Heart left ventricle (tissue), 16 donors: ENCODE results near the gene TRIM5. TPM values are rescaled to one million over a fixed set of nuclear protein-coding genes. Genes with fewer than 3 reads are reported as not detected.

Experiments used
- ATAC-seq, 4 donors: fragments of 200-7000 bp; cut with Tn5 transposase; one replicate each; pipeline ENCODE4 v1.9.1; 2020 to 2022; ENCODE audit warnings: moderate library complexity in 4 of 4, mild to moderate bottlenecking in 3 of 4, moderate number of reproducible peaks in 1 of 4
- DNase-seq, 5 donors: peaks; one replicate each; pipeline ENCODE4 v3.0.0-alpha.2; 2020
- H3K27ac ChIP-seq, 12 donors: fragments of 200-600 bp; sonication (generic) in 4 of 12; one replicate each; pipeline versions ENCODE4 v1.5.0 to v1.8.0; 2016 to 2022; ENCODE audit warnings: mild to moderate bottlenecking in 2 of 12
- H3K27me3 ChIP-seq, 9 donors: fragments of 200-600 bp; sonication (generic) in 2 of 9; one replicate each; pipeline versions ENCODE4 v1.5.1 to v1.8.0; 2016 to 2022; ENCODE audit warnings: mild to moderate bottlenecking in 3 of 9
- H3K36me3 ChIP-seq, 9 donors: fragments of 200-600 bp; sonication (generic) in 2 of 9; one replicate each; pipeline versions ENCODE4 v1.5.0 to v1.8.0; 2018 to 2022; ENCODE audit warnings: mild to moderate bottlenecking in 2 of 9
- H3K4me1 ChIP-seq, 12 donors: fragments of 200-600 bp; sonication (generic) in 4 of 12; one replicate each; pipeline versions ENCODE4 v1.5.0 to v1.8.0; 2016 to 2022; ENCODE audit warnings: mild to moderate bottlenecking in 3 of 12
- H3K4me3 ChIP-seq, 12 donors: fragments of 200-600 bp; sonication (generic) in 4 of 12; one replicate each; pipeline versions ENCODE4 v1.5.0 to v1.8.0; 2017 to 2022; ENCODE audit warnings: mild to moderate bottlenecking in 9 of 12, moderate library complexity in 4 of 12
- H3K9me3 ChIP-seq, 12 donors: fragments of 200-600 bp; sonication (generic) in 4 of 12; one replicate each; pipeline versions ENCODE4 v1.5.0 to v1.8.0; 2016 to 2022; ENCODE audit warnings: mild to moderate bottlenecking in 1 of 12
- POLR2A ChIP-seq, 2 donors: fragments of 450-650 bp; IDR thresholded peaks; one replicate each; pipeline ENCODE4 v1.6.1; 2017; ENCODE audit warnings: antibody characterized with exemption in 2 of 2, mild to moderate bottlenecking in 2 of 2, moderate library complexity in 2 of 2
- WGBS, 4 donors: extraction: QIAGEN DNeasy Blood & Tissue Kit in 2 of 4; methylation state at CpG; one replicate each; pipeline versions ENCODE4 v1.1.5 to v1.1.7; 2013 to 2018; 5-methylcytosine and 5-hydroxymethylcytosine counted together
- intact Hi-C, 10 donors: fragments of 100-400 bp; cut with DNase I; formaldehyde crosslinking; loops; one replicate each; pipeline versions ENCODE4 v1.11.1 to v1.14.2; 2022
- polyA plus RNA-seq, 2 donors: library from polyadenylated mRNA; stranded (reverse); fragments of 200-250 nt; gene quantifications; one replicate each; pipeline ENCODE4 v1.2.3, GENCODE V29; 2013
- total RNA-seq, 9 donors: library from RNA; depleted of rRNA in 2 of 9; stranded (reverse); fragments of >200 nt in 2 of 9; fragmentation: NEBNext Ultra II Directional in 3 of 9; extraction: Animal tissue kit (Norgen Biotek cat#: 25700) in 3 of 9; gene quantifications; one replicate each; pipeline versions ENCODE4 v1.1.0 to v1.2.4, GENCODE V29; 2016 to 2023
- TF ChIP-seq, protein P1 (sequence below), 12 donors: fragments of 200-600 bp; sonication (generic) in 4 of 12; IDR thresholded peaks; one replicate each; pipeline versions ENCODE4 v1.5.0 to v1.8.0; 2018 to 2022; ENCODE audit warnings: antibody characterized with exemption in 12 of 12, mild to moderate bottlenecking in 5 of 12
- donor health status: ischemic (EF 13 %, LVEDD 7.1; RV severe dilation, severe dysfunction).
- donor health status: healthy with polysubstance abuse.
- donor health status: DM: no; HTN: yes; CAD: no.
- donor health status: DM: no; HTN: no; CAD: no.
- donor health status: ischemic (EF 25% LVEDD 6.9; RV normal size, moderate dysfunction).
- donor health status: ischemic (EF 25% LVEDD 5.7; RV mildly dilated, moderate dysfunction).
- donor health status: healthy.
- donor health status: DM: yes; HTN: yes; CAD: no.
- donor health status: ischemic (EF 35%, LVEDD 5.7; RV mildly dilated, moderate dysfunction).
- donor health status: nonischemic (EF 11% LVEDD 7.7; RV severe dilation, severe dysfunction).
- donor health status: DM: yes; HTN: yes; CAD: no.
- donor health status: PGD.
- donor health status: ischemic (EF 29% LVEDD 5.4; RV normal size, mild dysfunction).
- donor health status: nonischemic (EF 23%, LVEDD 6.1; RV moderate dilation, normal function).

Gene TRIM5
- total and polyA plus RNA-seq, 11 donors, result 4.7 to 15.9 (median 8.2) TPM

GRCh38 chr11:5712507-5712906 is 27.6 kb upstream of the TRIM5 start:
- Histone ChIP-seq H3K27me3 (no peaks in the 10 kb centered on the region), H3K4me1 (no peaks in the 10 kb centered on the region), H3K4me3 (no peak overlapping the region), H3K36me3 (peaks cover 0 to 47% (median 22%) of the 10 kb centered on the region in 9 donors), H3K27ac (no peak overlapping the region), H3K9me3 (peaks cover 0 to 9% (median 0%) of the 10 kb centered on the region in 12 donors)
- ATAC-seq, result no peak
- intact Hi-C loops, result no loop called here
- WGBS, 4 donors, result 80 to 94% (median 87%) methylated on average over 1 of the region's 1 CpG
- TF ChIP-seq, protein P1, sequence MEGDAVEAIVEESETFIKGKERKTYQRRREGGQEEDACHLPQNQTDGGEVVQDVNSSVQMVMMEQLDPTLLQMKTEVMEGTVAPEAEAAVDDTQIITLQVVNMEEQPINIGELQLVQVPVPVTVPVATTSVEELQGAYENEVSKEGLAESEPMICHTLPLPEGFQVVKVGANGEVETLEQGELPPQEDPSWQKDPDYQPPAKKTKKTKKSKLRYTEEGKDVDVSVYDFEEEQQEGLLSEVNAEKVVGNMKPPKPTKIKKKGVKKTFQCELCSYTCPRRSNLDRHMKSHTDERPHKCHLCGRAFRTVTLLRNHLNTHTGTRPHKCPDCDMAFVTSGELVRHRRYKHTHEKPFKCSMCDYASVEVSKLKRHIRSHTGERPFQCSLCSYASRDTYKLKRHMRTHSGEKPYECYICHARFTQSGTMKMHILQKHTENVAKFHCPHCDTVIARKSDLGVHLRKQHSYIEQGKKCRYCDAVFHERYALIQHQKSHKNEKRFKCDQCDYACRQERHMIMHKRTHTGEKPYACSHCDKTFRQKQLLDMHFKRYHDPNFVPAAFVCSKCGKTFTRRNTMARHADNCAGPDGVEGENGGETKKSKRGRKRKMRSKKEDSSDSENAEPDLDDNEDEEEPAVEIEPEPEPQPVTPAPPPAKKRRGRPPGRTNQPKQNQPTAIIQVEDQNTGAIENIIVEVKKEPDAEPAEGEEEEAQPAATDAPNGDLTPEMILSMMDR (IDR thresholded peaks at IDR 0.05), result peak in 10 of 12 donors; percentile 12 to 35 (median 21)
- no peak for TF ChIP-seq POLR2A (IDR thresholded peaks at IDR 0.05)
- no peak for DNase-seq

GRCh38 chr11:5705688-5706087 is 20.8 kb upstream of the TRIM5 start:
- 82 to 96% (median 93%) methylated on average over 4 of the region's 4 CpGs for WGBS, 4 donors
- H3K27ac ChIP-seq, result no peak overlapping the region
- H3K36me3 ChIP-seq, result peaks cover 0 to 99% (median 77%) of the 10 kb centered on the region in 9 donors

DNA sequence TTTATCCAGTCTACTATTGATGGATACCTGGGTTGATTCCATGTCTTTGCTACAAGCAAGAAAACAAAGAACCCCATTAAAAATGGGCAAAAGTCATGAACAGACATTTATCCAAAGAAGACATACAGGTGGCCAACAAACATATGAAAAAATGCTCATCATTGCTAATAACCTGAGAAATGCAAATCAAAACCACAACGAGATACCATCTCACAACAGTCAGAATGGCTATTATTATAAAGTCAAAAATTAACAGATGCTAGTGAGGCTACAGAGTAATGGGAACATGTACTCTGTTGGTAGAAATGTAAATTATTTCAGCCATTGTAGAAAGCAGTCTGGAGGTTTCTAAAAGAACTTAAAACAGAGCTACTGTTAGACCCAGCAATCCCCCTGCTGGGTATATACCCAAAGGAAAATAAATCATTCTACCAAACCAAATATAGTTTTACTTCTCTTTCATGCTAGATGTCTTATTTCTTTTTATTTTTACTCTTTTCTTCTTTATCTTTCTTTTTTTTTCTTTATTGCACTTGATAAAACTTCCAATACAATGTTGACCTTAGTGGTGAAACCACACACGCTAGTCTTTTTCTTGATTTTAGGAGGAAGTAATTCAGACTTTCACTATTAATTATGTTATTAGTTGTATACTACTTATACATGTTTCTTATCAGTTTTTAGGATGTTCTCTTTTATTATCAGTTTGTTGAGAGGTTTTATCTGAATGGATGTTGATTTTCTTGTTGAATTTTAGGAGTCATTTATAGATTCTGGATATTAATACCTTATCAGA is 19.1 kb upstream of the TRIM5 start:
- Histone ChIP-seq H3K4me1 (peaks cover 0 to 4% (median 0%) of the 10 kb centered on the region in 12 donors), H3K9me3 (no peaks in the 10 kb centered on the region), H3K27ac (no peak overlapping the region), H3K36me3 (peaks cover 0 to 96% (median 71%) of the 10 kb centered on the region in 9 donors), H3K4me3 (no peak overlapping the region), H3K27me3 (no peaks in the 10 kb centered on the region)
- DNase-seq (no peak), ATAC-seq (no peak)
- intact Hi-C loops, result loop anchor here in 1 of 10 donors (10.0 kb wide), 1 partner anchor 109 kb away; the partner anchor contains the start of gene TRIM6
- WGBS, 4 donors, result 89 to 95% (median 92%) methylated on average over 2 of the region's 2 CpGs
- TF ChIP-seq, protein P1 (IDR thresholded peaks at IDR 0.05), result no peak
- no peak for TF ChIP-seq POLR2A (IDR thresholded peaks at IDR 0.05)

More at GRCh38 chr11:5705688-5706087, 20.8 kb upstream of the TRIM5 start:
- intact Hi-C loops, result loop anchor here in 1 of 10 donors (10.0 kb wide), 1 partner anchor 111 kb away; the partner anchor contains the start of gene TRIM6
- Histone ChIP-seq H3K9me3 (no peaks in the 10 kb centered on the region), H3K4me1 (no peaks in the 10 kb centered on the region), H3K27me3 (no peaks in the 10 kb centered on the region), H3K4me3 (no peak overlapping the region)
- DNase-seq, result no peak
- TF ChIP-seq, protein P1 (IDR thresholded peaks at IDR 0.05), result no peak
- TF ChIP-seq POLR2A (IDR thresholded peaks at IDR 0.05), result no peak
- ATAC-seq, result no peak

- TF ChIP-seq, protein P1 (IDR thresholded peaks at IDR 0.05), result no peak
- no peak for TF ChIP-seq POLR2A (IDR thresholded peaks at IDR 0.05)
- 53 to 87% (median 69%) methylated on average over 3 of the region's 3 CpGs for WGBS, 4 donors
- intact Hi-C loops, result loop anchor here in 1 of 10 donors (10.0 kb wide), 1 partner anchor 106 kb away; the partner anchor contains the start of gene TRIM6
- peaks cover 0 to 94% (median 70%) of the 10 kb centered on the region in 9 donors for H3K36me3 ChIP-seq
- H3K27me3 ChIP-seq, result no peaks in the 10 kb centered on the region
- DNase-seq, result no peak
- no peak overlapping the region for H3K4me3 ChIP-seq
- ATAC-seq, result no peak
- H3K9me3 ChIP-seq, result no peaks in the 10 kb centered on the region
- peaks cover 0 to 4% (median 0%) of the 10 kb centered on the region in 12 donors for H3K4me1 ChIP-seq
- H3K27ac ChIP-seq, result peak overlapping the region in 2 of 12 donors; percentile 1 to 51
Observed at GRCh38 chr11:5701055-5701577, 16.2 kb upstream of the TRIM5 start.
